CD4-positive, alpha-beta T cell (primary cell): ENCODE data around the gene RNF41. TPM values are rescaled to one million over a fixed set of nuclear protein-coding genes. Genes with fewer than 3 reads are reported as not detected.

Experiments used
- ATAC-seq: fragments of 200-7000 bp; cut with Tn5 transposase; one replicate; pipeline ENCODE4 v1.10.0; 2022; ENCODE audit warnings: mild to moderate bottlenecking; ENCODE audit not compliant: poor library complexity
- CTCF ChIA-PET: fragments of 350-600 bp; sonication (Branson Sonifier 250); formaldehyde crosslinking; loops from one replicate; lab custom pipeline; 2021; ENCODE audit warnings: antibody characterized with exemption, inconsistent platforms; lab: Charles Lee
- POLR2A ChIA-PET: fragments of 350-600 bp; sonication (Branson Sonifier 250); formaldehyde crosslinking; loops from one replicate; lab custom pipeline; 2021; ENCODE audit warnings: antibody characterized with exemption, inconsistent platforms; lab: Charles Lee
- DNase-seq, 14 experiments: peaks; one replicate each; pipeline ENCODE4 v3.0.0-alpha.2; 2013 to 2020; ENCODE audit warnings: mixed read lengths in 2 of 14
- H3K27ac ChIP-seq, 2 donors: one replicate each; pipeline versions ENCODE4 v1.5.1 to v1.7.0; 2013; ENCODE audit warnings: low read length in 2 of 2, low read depth in 1 of 2, mild to moderate bottlenecking in 1 of 2
- H3K27me3 ChIP-seq, 2 experiments: 1 replicate in 1 of 2; 2 replicates in 1 of 2; pipeline versions ENCODE4 v1.6.1 to v1.7.0; 2013; ENCODE audit warnings: low read length in 2 of 2, control low read depth in 1 of 2, mild to moderate bottlenecking in 1 of 2, moderate library complexity in 1 of 2; ENCODE audit not compliant: insufficient read depth in 2 of 2, control insufficient read depth in 1 of 2
- H3K36me3 ChIP-seq: one replicate; pipeline ENCODE4 v1.6.1; 2013; ENCODE audit warnings: low read length, control low read depth; ENCODE audit not compliant: insufficient read depth
- H3K4me1 ChIP-seq: one replicate; pipeline ENCODE4 v1.6.1; 2013; ENCODE audit warnings: low read length, control low read depth; ENCODE audit not compliant: insufficient read depth
- H3K4me3 ChIP-seq: one replicate; pipeline ENCODE4 v1.5.1; 2013; ENCODE audit warnings: mild to moderate bottlenecking, low read length, moderate library complexity
- H3K9me3 ChIP-seq, 2 experiments: 1 replicate in 1 of 2; 2 replicates in 1 of 2; pipeline versions ENCODE4 v1.6.1 to v1.7.0; 2013; ENCODE audit warnings: low read length in 2 of 2, mild to moderate bottlenecking in 2 of 2, control low read depth in 1 of 2, moderate library complexity in 1 of 2; ENCODE audit not compliant: control insufficient read depth in 1 of 2, insufficient read depth in 1 of 2
- H3K27ac Mint-ChIP-seq: one replicate; pipeline ENCODE4 v1.8.0; 2020; ENCODE audit warnings: mixed read lengths
- H3K27me3 Mint-ChIP-seq: one replicate; pipeline ENCODE4 v1.8.0; 2021; ENCODE audit warnings: mixed read lengths
- H3K36me3 Mint-ChIP-seq: one replicate; pipeline ENCODE4 v1.8.0; 2021; ENCODE audit warnings: low read depth, mixed read lengths
- H3K4me1 Mint-ChIP-seq: one replicate; pipeline ENCODE4 v1.8.0; 2021; ENCODE audit warnings: low read depth, mixed read lengths
- H3K4me3 Mint-ChIP-seq: one replicate; pipeline ENCODE4 v1.8.0; 2020; ENCODE audit warnings: mild to moderate bottlenecking, mixed read lengths
- H3K9me3 Mint-ChIP-seq: one replicate; pipeline ENCODE4 v1.8.0; 2020; ENCODE audit warnings: mixed read lengths
- intact Hi-C, 2 experiments: fragments of 100-400 bp; cut with DNase I in 1 of 2; cut with micrococcal nuclease in 1 of 2; formaldehyde crosslinking; loops; one replicate each; pipeline versions ENCODE4 v1.15.1 to v1.9.0; 2023 to 2025; cut with DNase I, micrococcal nuclease
- total RNA-seq, 174 experiments: library from RNA in 2 of 174; stranded (reverse) in 2 of 174; gene quantifications; one replicate each; pipeline ENCODE4 v1.2.3 and lab custom pipeline; 2021 to 2026
- TF ChIP-seq, protein P1 (sequence below): fragments of 200-600 bp; IDR thresholded peaks from one replicate; pipeline ENCODE4 v1.8.0; 2022; ENCODE audit warnings: antibody characterized with exemption, mild to moderate bottlenecking

The RNF41 gene
- total RNA-seq, 2 experiments from 2014 or later, result 28.0 to 32.4 TPM

DNA sequence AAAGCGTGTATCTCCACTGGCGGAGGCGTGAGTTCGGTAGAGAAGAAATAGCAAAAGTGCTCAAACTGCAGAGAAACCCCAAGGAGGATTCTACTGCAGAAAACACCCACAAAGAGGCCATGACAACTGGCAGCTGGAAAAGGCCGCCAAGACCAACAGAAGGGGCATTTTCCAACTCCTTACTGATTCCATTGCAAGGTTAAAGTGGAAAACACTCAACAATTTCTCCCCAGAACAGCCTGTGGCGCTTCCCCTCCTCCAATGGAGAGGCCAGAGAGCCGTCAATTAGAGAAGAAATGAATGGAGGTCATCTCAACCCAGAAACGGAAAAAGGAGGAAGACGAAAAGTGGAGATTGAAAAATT, 37.1 kb upstream of the RNF41 start:
- ATAC-seq (peak; percentile 16), DNase-seq (no peak)
- Mint-ChIP-seq H3K9me3 (no peaks in the 10 kb centered on the region), H3K36me3 (peaks cover 26% of the 10 kb centered on the region), H3K27me3 (no peaks in the 10 kb centered on the region), H3K4me3 (peak overlapping the region; percentile 98), H3K27ac (peak overlapping the region; percentile 77), H3K4me1 (peaks cover 20% of the 10 kb centered on the region)
- ChIA-PET POLR2A (interaction anchor here (0.6 to 2.7 kb wide), 10 partner anchors 8 to 261 kb away, joined by 3 to 19 read pairs (median 6); partner anchors contain the start of genes CNPY2, COQ10A, PA2G4 and RNF41), CTCF (interaction anchor here (0.8 to 1.7 kb wide), 16 partner anchors 8 to 151 kb away, joined by 3 to 20 read pairs (median 4); partner anchors contain the start of genes COQ10A, CS, PAN2 and RNF41)
- TF ChIP-seq, protein P1, sequence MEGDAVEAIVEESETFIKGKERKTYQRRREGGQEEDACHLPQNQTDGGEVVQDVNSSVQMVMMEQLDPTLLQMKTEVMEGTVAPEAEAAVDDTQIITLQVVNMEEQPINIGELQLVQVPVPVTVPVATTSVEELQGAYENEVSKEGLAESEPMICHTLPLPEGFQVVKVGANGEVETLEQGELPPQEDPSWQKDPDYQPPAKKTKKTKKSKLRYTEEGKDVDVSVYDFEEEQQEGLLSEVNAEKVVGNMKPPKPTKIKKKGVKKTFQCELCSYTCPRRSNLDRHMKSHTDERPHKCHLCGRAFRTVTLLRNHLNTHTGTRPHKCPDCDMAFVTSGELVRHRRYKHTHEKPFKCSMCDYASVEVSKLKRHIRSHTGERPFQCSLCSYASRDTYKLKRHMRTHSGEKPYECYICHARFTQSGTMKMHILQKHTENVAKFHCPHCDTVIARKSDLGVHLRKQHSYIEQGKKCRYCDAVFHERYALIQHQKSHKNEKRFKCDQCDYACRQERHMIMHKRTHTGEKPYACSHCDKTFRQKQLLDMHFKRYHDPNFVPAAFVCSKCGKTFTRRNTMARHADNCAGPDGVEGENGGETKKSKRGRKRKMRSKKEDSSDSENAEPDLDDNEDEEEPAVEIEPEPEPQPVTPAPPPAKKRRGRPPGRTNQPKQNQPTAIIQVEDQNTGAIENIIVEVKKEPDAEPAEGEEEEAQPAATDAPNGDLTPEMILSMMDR, result no peak
- peaks cover 27% of the 10 kb centered on the region for H3K4me1 ChIP-seq
- H3K9me3 ChIP-seq, result no peaks in the 10 kb centered on the region
- H3K27ac ChIP-seq, result peak overlapping the region; percentile 31 to 58
- no peaks in the 10 kb centered on the region for H3K27me3 ChIP-seq
- peaks cover 32% of the 10 kb centered on the region for H3K36me3 ChIP-seq
- H3K4me3 ChIP-seq, result peak overlapping the region; percentile 96
- intact Hi-C loops, result loop anchor here (1.0 to 5.0 kb wide), 6 partner anchors 37 to 217 kb away; partner anchors contain the start of genes ZC3H10 (in 2 of the 2), NABP2 (in 1 of the 2), RNF41 (in 1 of the 2) and RPS26 (in 1 of the 2)

DNA sequence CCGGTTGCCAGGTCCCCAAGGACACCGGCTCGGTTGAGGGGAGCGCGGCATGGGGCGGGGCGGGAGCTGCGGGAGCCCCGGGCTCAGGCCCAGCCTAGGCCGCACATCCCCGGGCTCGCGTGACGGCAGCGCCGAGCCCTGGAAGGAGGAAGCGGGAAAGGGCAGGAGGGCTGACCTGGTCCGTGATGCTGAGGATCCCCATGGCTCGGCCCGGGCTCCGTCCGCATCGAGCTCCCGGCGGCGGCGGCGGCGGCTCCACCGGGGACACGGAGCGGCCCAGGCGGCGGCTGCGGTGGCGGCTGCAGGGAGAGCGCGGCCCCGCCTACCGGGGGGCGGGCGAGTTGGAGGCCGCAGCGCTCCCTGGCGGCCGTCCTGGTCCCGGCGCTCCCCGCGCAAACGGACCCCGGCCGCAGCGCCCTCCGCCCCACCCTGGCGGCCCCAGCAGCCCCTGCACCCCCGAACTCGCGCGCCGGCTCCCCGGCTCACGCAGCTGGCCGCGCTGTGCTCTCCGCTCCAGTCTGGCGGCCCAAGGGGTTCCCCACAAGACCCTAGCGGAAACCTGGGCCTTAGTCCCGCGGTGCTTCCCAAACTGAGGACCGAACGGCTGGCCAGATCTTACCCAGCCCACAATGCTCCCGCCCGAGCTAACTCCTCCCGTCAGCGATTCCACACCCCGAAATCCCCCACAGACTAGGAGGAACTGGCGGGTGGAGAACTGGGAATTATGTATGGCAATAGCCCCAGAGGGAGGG, 36.5 kb upstream of the RNF41 start, which contains the start of gene ANKRD52:
Gene ANKRD52 (minus strand): TSS at position 317 of the 752 bp plus-strand sequence. CDS start 115 bp downstream, at position 202.
- no peaks in the 10 kb centered on the region for H3K27me3 Mint-ChIP-seq
- H3K4me3 ChIP-seq, result peak within 1 kb of the TSS; percentile 96
- peaks cover 31% of the 10 kb centered on the region for H3K36me3 Mint-ChIP-seq

More for the DNA sequence above, 36.5 kb upstream of the RNF41 start, which contains the start of gene ANKRD52:
- peak within 1 kb of the TSS; percentile 77 for H3K27ac Mint-ChIP-seq
- CTCF ChIA-PET, result interaction anchor here (0.7 to 1.7 kb wide), 21 partner anchors 8 to 441 kb away, joined by 3 to 20 read pairs (median 4); partner anchors contain the start of genes COQ10A, CS, ESYT1 and ORMDL2
- H3K4me1 ChIP-seq, result peaks cover 27% of the 10 kb centered on the region
- DNase-seq (peak; percentile 59 to 94 (median 75)), ATAC-seq (peak; percentile 94)
- no peaks in the 10 kb centered on the region for H3K9me3 ChIP-seq
- intact Hi-C loops, result loop anchor here (1.0 to 5.0 kb wide), 6 partner anchors 36 to 216 kb away; partner anchors contain the start of genes ZC3H10 (in 2 of the 2), NABP2 (in 1 of the 2), RNF41 (in 1 of the 2) and RPS26 (in 1 of the 2)
- no peaks in the 10 kb centered on the region for H3K27me3 ChIP-seq
- H3K36me3 ChIP-seq, result peaks cover 37% of the 10 kb centered on the region
- H3K4me1 Mint-ChIP-seq, result peaks cover 20% of the 10 kb centered on the region
- H3K9me3 Mint-ChIP-seq, result no peaks in the 10 kb centered on the region
- TF ChIP-seq, protein P1, result peak; percentile 26
- H3K27ac ChIP-seq, result peak within 1 kb of the TSS; percentile 31 to 58
- H3K4me3 Mint-ChIP-seq, result peak within 1 kb of the TSS; percentile 98
- POLR2A ChIA-PET, result interaction anchor here (0.6 to 2.7 kb wide), 13 partner anchors 9 to 230 kb away, joined by 3 to 19 read pairs (median 4); partner anchors contain the start of genes CNPY2, COQ10A, GLS2 and PA2G4
